ENCODE measurements around the gene PCDH17.

- TF ChIP-seq POLR2A (IDR thresholded peaks at IDR 0.05) (no peak), CTCF (IDR thresholded peaks at IDR 0.05) (no peak), EP300 (IDR thresholded peaks at IDR 0.05) (no peak)
These were observed 3.3 kb downstream of the PCDH17 start for GRCh38 chr13:57634839-57635165.
